GM23248 (cell line): ENCODE measurements around the gene RPA1. TPM values are rescaled to one million over a fixed set of nuclear protein-coding genes. Genes with fewer than 3 reads are reported as not detected.

Source experiments
- DNase-seq: peaks from one replicate; pipeline ENCODE4 v3.0.0-alpha.2; 2015
- H2AFZ ChIP-seq: fragments of 200-600 bp; sonication (generic); 2 replicates; pipeline ENCODE4 v1.6.1; 2016; ENCODE audit warnings: antibody characterized with exemption
- H3F3A ChIP-seq: fragments of 200-600 bp; sonication (generic); 2 replicates; pipeline ENCODE4 v1.6.1; 2016; ENCODE audit warnings: mild to moderate bottlenecking, antibody characterized with exemption, mixed run types; ENCODE audit not compliant: insufficient read depth
- H3K27ac ChIP-seq: fragments of 200-600 bp; sonication (generic); 2 replicates; pipeline ENCODE4 v1.5.1; 2016; ENCODE audit warnings: mild to moderate bottlenecking
- H3K27me3 ChIP-seq: fragments of 200-600 bp; sonication (generic); replicated peaks from 2 replicates; pipeline ENCODE4 v1.6.1; 2016; ENCODE audit warnings: mild to moderate bottlenecking; ENCODE audit not compliant: insufficient read depth
- H3K36me3 ChIP-seq: fragments of 200-600 bp; sonication (generic); 2 replicates; pipeline ENCODE4 v1.6.1; 2016; ENCODE audit warnings: low read depth, mild to moderate bottlenecking
- H3K4me1 ChIP-seq: fragments of 200-600 bp; sonication (generic); 2 replicates; pipeline ENCODE4 v1.6.1; 2016; ENCODE audit warnings: mild to moderate bottlenecking; ENCODE audit not compliant: insufficient read depth
- H3K4me2 ChIP-seq: fragments of 200-600 bp; sonication (generic); one replicate; pipeline ENCODE4 v1.6.1; 2016; ENCODE audit warnings: mild to moderate bottlenecking; ENCODE audit not compliant: unreplicated experiment
- H3K4me3 ChIP-seq: fragments of 200-600 bp; sonication (generic); 2 replicates; pipeline ENCODE4 v1.5.1; 2016; ENCODE audit warnings: mild to moderate bottlenecking
- H3K79me2 ChIP-seq: fragments of 200-600 bp; sonication (generic); 2 replicates; pipeline ENCODE4 v1.6.1; 2016; ENCODE audit warnings: mild to moderate bottlenecking; ENCODE audit not compliant: insufficient read depth
- H3K9ac ChIP-seq: fragments of 200-600 bp; sonication (generic); 2 replicates; pipeline ENCODE4 v1.6.1; 2016; ENCODE audit warnings: mild to moderate bottlenecking
- H3K9me2 ChIP-seq: fragments of 200-600 bp; sonication (generic); 2 replicates; pipeline ENCODE4 v1.6.1; 2016; ENCODE audit warnings: mixed run types, mild to moderate bottlenecking, moderate library complexity; ENCODE audit not compliant: insufficient read depth
- H3K9me3 ChIP-seq: fragments of 200-600 bp; sonication (generic); one replicate; pipeline ENCODE4 v1.6.1; 2017; ENCODE audit warnings: low read depth
- H4K20me1 ChIP-seq: fragments of 200-600 bp; sonication (generic); 2 replicates; pipeline ENCODE4 v1.6.0; 2016; ENCODE audit not compliant: insufficient read depth
- EZH2 ChIP-seq: fragments of 200-600 bp; sonication (generic); IDR thresholded peaks from 2 replicates; pipeline ENCODE4 v1.6.1; 2018; ENCODE audit warnings: antibody characterized with exemption, mild to moderate bottlenecking; ENCODE audit not compliant: insufficient read depth, poor library complexity, severe bottlenecking
- EZH2phosphoT487 ChIP-seq: fragments of 200-600 bp; sonication (generic); IDR thresholded peaks from 2 replicates; pipeline ENCODE4 v1.6.1; 2018; ENCODE audit warnings: antibody characterized with exemption, moderate library complexity, mild to moderate bottlenecking, low read depth; ENCODE audit not compliant: insufficient read depth
- WGBS, 2 experiments: methylation state at CpG; one replicate each; pipeline ENCODE4 v1.1.6; 2015 to 2017; ENCODE audit warnings: low lambda C conversion rate in 2 of 2, low coverage in 1 of 2; ENCODE audit errors: missing lambda C conversion rate in 2 of 2; 5-methylcytosine and 5-hydroxymethylcytosine counted together
- in situ Hi-C: fragments of 300-500 bp; cut with MboI; formaldehyde crosslinking; loops from 2 replicates; pipeline ENCODE4 v1.15.0; 2020
- polyA plus RNA-seq: library from polyadenylated mRNA; unstranded; fragments of >200 nt; fragmentation: Nextera tagmentation; extraction: Ambion mirVana; gene quantifications from 2 replicates; pipeline ENCODE4 v1.2.1, GENCODE V29; 2016
- total RNA-seq: library from RNA; depleted of rRNA; stranded (reverse); fragments of >200 nt; shearing (Covaris generic); gene quantifications from 2 replicates; pipeline ENCODE4 v1.2.3, GENCODE V29; 2014

Gene RPA1
- total and polyA plus RNA-seq, 2 experiments from 2014 or later: 16.4 to 37.1 TPM

DNA sequence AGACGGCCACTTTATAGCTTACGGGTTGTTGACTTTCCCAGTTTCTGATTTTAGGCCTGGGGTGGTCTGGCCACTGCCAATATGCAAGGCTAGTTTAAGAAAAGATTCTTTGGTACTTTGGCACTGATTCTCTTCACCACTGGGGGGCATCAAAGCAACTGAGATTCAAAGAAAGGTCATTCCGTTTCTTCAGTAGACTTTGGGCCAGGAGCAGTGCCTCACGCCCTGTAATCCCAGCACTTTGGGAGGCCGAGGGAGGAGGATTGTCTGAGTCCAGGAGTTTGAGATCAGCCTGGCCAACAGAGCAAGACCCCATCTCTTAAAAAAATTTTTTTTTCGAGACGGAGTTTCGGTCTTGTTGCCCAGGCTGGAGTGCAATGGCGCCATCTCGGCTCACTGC lies 53.0 kb downstream of the RPA1 start:
- Histone ChIP-seq H3K79me2 (no peaks in the 10 kb centered on the region), H4K20me1 (no peaks in the 10 kb centered on the region), H3K9ac (no peak overlapping the region), H3K9me2 (no peaks in the 10 kb centered on the region), H3K4me2 (no peak overlapping the region), H3K9me3 (no peaks in the 10 kb centered on the region), H3K36me3 (peaks cover 14% of the 10 kb centered on the region), H3K4me3 (no peak overlapping the region), H2AFZ (no peak overlapping the region), H3K4me1 (no peaks in the 10 kb centered on the region), H3F3A (peaks cover 8% of the 10 kb centered on the region; the same call in 1 of the 2 replicates), H3K27ac (no peak overlapping the region), H3K27me3 (no peaks in the 10 kb centered on the region)
- peak; percentile 69 for DNase-seq
- in situ Hi-C loops: no loop called here
- WGBS, 2 experiments: 75 to 79% methylated on average over 10 of the region's 10 CpGs
- TF ChIP-seq EZH2phosphoT487 (no peak), EZH2 (no peak)

DNA sequence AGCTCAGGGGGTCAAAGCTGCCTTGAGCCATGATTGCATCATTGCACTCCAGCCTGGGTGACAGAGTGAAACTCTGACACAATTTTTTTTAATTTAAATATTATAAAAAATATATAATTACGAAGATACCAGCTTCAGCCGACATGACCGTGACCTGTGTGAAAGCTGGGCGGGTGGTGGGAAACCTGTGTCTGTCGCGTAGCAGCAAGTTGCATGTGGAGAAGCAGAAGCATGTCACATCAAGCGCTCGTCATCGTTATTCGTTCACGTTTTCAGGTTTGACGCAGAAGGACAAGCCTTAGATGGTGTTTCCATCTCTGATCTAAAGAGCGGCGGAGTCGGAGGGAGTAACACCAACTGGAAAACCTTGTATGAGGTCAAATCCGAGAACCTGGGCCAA lies 53.7 kb downstream of the RPA1 start:
- 92 to 94% methylated on average over 16 of the region's 16 CpGs for WGBS, 2 experiments
- in situ Hi-C loops: no loop called here
- H3K36me3 ChIP-seq: peaks cover 14% of the 10 kb centered on the region
- peaks cover 8% of the 10 kb centered on the region; the same call in 1 of the 2 replicates for H3F3A ChIP-seq
- DNase-seq: no peak
- no peaks in the 10 kb centered on the region for H3K79me2 ChIP-seq
- no peak overlapping the region for H3K27ac ChIP-seq
- TF ChIP-seq EZH2 (no peak), EZH2phosphoT487 (no peak)
- no peaks in the 10 kb centered on the region for H4K20me1 ChIP-seq
- no peak overlapping the region for H3K4me2 ChIP-seq
- no peak overlapping the region for H3K9ac ChIP-seq
- no peaks in the 10 kb centered on the region for H3K9me2 ChIP-seq
- no peaks in the 10 kb centered on the region for H3K9me3 ChIP-seq
- H3K4me1 ChIP-seq: no peaks in the 10 kb centered on the region
- no peak overlapping the region for H3K4me3 ChIP-seq
- no peaks in the 10 kb centered on the region for H3K27me3 ChIP-seq
- no peak overlapping the region for H2AFZ ChIP-seq

DNA sequence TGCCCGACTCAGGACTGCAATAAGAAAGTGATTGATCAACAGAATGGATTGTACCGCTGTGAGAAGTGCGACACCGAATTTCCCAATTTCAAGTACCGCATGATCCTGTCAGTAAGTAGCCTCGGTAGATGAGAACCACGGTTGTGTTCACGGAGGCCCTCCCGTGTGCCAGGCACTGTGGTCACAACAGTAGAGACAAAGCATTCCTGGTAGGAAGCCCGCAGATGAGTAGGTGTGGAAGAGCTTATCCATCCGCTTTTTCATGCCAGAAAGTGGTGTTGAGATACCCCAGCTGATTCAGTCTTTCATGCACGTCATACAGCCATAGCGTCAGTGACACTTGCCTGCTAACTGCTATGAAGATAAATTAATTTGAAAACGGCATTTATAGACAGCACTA lies 58.9 kb downstream of the RPA1 start:
- TF ChIP-seq EZH2 (no peak), EZH2phosphoT487 (no peak)
- Histone ChIP-seq H3K4me2 (no peak overlapping the region), H3K9me3 (no peaks in the 10 kb centered on the region), H2AFZ (no peak overlapping the region), H3K9me2 (no peaks in the 10 kb centered on the region), H4K20me1 (no peaks in the 10 kb centered on the region), H3F3A (no peaks in the 10 kb centered on the region), H3K36me3 (peaks cover 29% of the 10 kb centered on the region), H3K4me1 (no peaks in the 10 kb centered on the region), H3K27ac (no peak overlapping the region), H3K4me3 (no peak overlapping the region), H3K79me2 (no peaks in the 10 kb centered on the region), H3K9ac (no peak overlapping the region), H3K27me3 (no peaks in the 10 kb centered on the region)
- no peak for DNase-seq
- 92 to 93% methylated on average over 14 of the region's 14 CpGs for WGBS, 2 experiments
- in situ Hi-C loops: no loop called here

DNA sequence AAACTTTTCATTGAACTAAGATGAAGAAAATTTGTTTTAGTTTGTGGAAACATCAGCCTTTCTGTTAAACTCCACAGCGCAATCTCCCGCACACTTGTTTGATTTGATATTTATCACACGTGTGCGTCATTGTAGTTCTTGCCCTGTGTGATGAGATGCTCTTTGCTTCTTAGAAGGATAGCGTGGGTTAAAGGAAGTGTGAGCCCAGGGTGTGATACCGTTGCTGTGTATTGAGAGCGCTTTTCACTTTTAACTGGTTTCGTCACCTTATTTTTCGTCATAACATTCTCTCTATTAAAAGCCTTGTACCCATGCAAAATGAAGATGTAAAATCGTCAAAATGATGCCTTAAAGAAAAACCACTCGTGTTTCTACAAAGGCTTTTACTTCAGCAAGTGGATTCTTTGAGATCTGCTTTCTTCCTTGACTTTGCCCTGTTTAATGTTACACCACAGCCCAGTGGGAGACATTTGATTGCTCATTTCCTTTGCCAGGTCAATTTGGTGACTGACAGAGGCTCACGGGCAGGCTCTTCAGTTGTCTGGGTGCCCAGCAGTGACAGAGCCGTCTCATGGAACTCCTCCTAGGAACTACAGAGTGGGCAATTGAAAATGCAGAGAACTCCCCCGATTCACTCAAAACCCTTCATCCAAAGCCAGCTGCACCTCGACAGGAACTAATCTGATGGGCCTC lies 61.1 kb downstream of the RPA1 start:
- Histone ChIP-seq H3K27me3 (no peaks in the 10 kb centered on the region), H3K9ac (no peak overlapping the region), H3K9me2 (no peaks in the 10 kb centered on the region), H3F3A (no peaks in the 10 kb centered on the region), H3K36me3 (peaks cover 29% of the 10 kb centered on the region), H3K4me2 (no peak overlapping the region), H3K4me1 (no peaks in the 10 kb centered on the region), H3K79me2 (no peaks in the 10 kb centered on the region), H4K20me1 (no peaks in the 10 kb centered on the region), H3K27ac (no peak overlapping the region), H3K4me3 (no peak overlapping the region), H3K9me3 (no peaks in the 10 kb centered on the region), H2AFZ (no peak overlapping the region)
- in situ Hi-C loops: no loop called here
- TF ChIP-seq EZH2phosphoT487 (no peak), EZH2 (no peak)
- 77 to 79% methylated on average over 15 of the region's 15 CpGs for WGBS, 2 experiments
- DNase-seq: no peak
